HT1080 (cell line): ENCODE data around the gene PPP4C. TPM values are rescaled to one million over a fixed set of nuclear protein-coding genes. Genes with fewer than 3 reads are reported as not detected.
A peak's percentile ranks its signal among the peaks of the same experiment; 100 is the strongest.
"Not testable (repeated sequence)": the region's sequence is repeated elsewhere in the genome, so short reads cannot be mapped to it uniquely, and the experiment has no call there.

Source experiments
- DNase-seq: peaks from one replicate; pipeline ENCODE4 v3.0.0-alpha.2; 2015; ENCODE audit warnings: low read depth
- polyA plus RNA-seq, 2 experiments: library from polyadenylated mRNA; depleted of rRNA; stranded (reverse); fragments of >200 nt; gene quantifications; 2 replicates each; pipeline ENCODE4 v1.2.3, GENCODE V29; 2015
- total RNA-seq: library from RNA; depleted of rRNA; stranded (reverse); fragments of >200 nt; shearing (Covaris generic); gene quantifications from 2 replicates; pipeline ENCODE4 v1.2.3, GENCODE V29; 2014; rRNA removed

Gene PPP4C
- total RNA-seq = 217 and 241 TPM in 2 replicates
- polyA plus RNA-seq (2015; cell fraction: cytosol; rRNA removed) = 142 and 181 TPM in 2 replicates
- polyA plus RNA-seq (2015; cell fraction: nucleus; rRNA removed) = 115 and 121 TPM in 2 replicates

GRCh38 chr16:30075503-30076275 is at the start of gene PPP4C:
Gene PPP4C, plus strand, starts transcription at chr16:30075994. Its CDS starts 384 bp downstream, at chr16:30076378.
- peak; percentile 87 for DNase-seq

GRCh38 chr16:30026449-30026848 is 49.3 kb upstream of the PPP4C start:
- no peak for DNase-seq

GRCh38 chr16:30027588-30028437 is 48.0 kb upstream of the PPP4C start:
- DNase-seq = no peak

- DNase-seq = no peak
Observed at GRCh38 chr16:30028438-30029076, 47.2 kb upstream of the PPP4C start.

- DNase-seq = no peak
Observed at GRCh38 chr16:30030011-30030685, 45.6 kb upstream of the PPP4C start.

GRCh38 chr16:30030841-30031413 is 44.9 kb upstream of the PPP4C start, which contains the start of gene TLCD3B:
Gene TLCD3B, minus strand, starts transcription at chr16:30031271. Its CDS starts 744 bp downstream, at chr16:30030527.
- DNase-seq = no peak

GRCh38 chr16:30031477-30031918 is 44.3 kb upstream of the PPP4C start:
- DNase-seq = no peak

GRCh38 chr16:30032083-30032819 is 43.5 kb upstream of the PPP4C start:
- DNase-seq = peak; percentile 62

- DNase-seq = no peak
Observed at GRCh38 chr16:30033270-30033669, 42.5 kb upstream of the PPP4C start.

GRCh38 chr16:30040221-30040620 is 35.6 kb upstream of the PPP4C start:
- no peak for DNase-seq

GRCh38 chr16:30040690-30041089 is 35.1 kb upstream of the PPP4C start:
- not testable (repeated sequence) for DNase-seq

GRCh38 chr16:30041841-30042240 is 34.0 kb upstream of the PPP4C start:
- DNase-seq = no peak

GRCh38 chr16:30046178-30046577 is 29.6 kb upstream of the PPP4C start:
- no peak for DNase-seq

- no peak for DNase-seq
Observed at GRCh38 chr16:30046588-30046987, 29.2 kb upstream of the PPP4C start.

- no peak for DNase-seq
Observed at GRCh38 chr16:30049871-30050270, 25.9 kb upstream of the PPP4C start.

GRCh38 chr16:30051518-30051917 is 24.3 kb upstream of the PPP4C start:
- DNase-seq = peak; percentile 82

GRCh38 chr16:30052671-30053372 is 23.0 kb upstream of the PPP4C start:
- peak; percentile 91 for DNase-seq

- DNase-seq = no peak
Observed at GRCh38 chr16:30053376-30054015, 22.3 kb upstream of the PPP4C start.

- no peak for DNase-seq
Observed at GRCh38 chr16:30054451-30054850, 21.3 kb upstream of the PPP4C start.
